Hindlimb muscle (tissue), 1 donor: Measurements from ENCODE around the gene GBP4. TPM values are rescaled to one million over a fixed set of nuclear protein-coding genes. Genes with fewer than 3 reads are reported as not detected.

Experiments
- DNase-seq: peaks from one replicate; pipeline ENCODE4 v3.0.0-alpha.2; 2013
- polyA plus RNA-seq: library from polyadenylated mRNA; unstranded; fragments of 120-200 nt; gene quantifications from one replicate; pipeline ENCODE4 v1.2.1, GENCODE V29; 2013; ENCODE audit not compliant: insufficient read length

Gene GBP4
- polyA plus RNA-seq, 1 donor = 4.4 TPM

DNA sequence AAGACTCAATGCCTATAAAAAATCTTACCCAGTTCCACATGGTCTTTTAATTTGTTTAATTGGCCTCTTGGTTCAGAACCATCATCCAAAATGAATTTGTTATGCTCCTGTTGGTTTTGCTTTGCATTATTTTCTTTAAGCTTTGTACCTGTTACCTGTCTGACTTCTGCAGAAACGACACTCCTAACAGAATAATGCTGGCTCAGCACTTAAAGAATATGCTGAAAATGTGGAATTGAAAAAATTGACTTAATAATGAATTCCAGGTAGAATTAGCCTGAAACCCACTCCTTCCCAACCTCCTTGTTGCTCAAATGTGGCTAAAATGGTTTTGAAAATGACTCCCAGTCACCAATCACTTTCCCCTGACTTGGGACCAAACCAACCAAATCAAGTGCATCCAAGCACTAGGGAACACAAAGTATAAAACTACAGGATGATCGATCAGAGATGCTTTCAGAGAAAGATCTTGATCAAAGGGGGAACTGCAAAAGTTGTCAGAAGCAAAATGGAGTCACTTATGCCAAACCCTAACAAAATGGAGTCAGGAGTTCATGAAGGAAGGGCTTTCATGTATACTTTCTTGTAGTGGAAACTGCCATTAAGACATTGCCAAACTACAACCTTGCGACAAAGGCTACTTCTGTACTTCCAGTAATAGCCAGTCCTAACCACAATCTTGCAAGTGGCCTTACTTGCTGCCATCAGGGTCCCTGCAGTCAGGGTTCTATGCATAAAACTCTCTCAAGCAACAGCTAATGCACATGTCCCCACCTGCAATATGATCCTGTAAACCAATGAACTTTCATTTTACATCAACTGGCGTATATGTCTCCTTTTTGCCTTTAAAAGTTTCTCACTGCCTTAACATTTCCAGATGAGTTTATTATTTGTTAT is 28.3 kb downstream of the GBP4 start:
- no peak for DNase-seq

DNA sequence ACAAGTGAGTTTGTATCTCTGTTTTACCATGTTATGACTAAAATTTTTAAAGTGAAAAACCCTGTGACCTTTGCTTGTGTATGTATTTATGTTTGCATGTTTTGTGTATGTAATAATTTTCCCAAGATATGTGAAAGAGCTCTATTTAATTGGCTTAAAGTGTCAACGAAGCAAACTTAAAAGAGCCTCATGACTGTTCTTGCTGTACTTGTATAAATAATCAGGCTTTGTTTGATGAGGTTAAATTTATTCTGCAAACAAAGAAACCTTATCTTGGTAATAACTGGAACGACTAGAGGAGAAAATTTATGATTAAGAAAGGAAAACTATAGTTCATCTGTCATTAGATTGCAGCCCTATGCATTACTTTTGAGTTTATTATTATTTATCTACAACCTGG is 29.6 kb downstream of the GBP4 start:
- DNase-seq = no peak

DNA sequence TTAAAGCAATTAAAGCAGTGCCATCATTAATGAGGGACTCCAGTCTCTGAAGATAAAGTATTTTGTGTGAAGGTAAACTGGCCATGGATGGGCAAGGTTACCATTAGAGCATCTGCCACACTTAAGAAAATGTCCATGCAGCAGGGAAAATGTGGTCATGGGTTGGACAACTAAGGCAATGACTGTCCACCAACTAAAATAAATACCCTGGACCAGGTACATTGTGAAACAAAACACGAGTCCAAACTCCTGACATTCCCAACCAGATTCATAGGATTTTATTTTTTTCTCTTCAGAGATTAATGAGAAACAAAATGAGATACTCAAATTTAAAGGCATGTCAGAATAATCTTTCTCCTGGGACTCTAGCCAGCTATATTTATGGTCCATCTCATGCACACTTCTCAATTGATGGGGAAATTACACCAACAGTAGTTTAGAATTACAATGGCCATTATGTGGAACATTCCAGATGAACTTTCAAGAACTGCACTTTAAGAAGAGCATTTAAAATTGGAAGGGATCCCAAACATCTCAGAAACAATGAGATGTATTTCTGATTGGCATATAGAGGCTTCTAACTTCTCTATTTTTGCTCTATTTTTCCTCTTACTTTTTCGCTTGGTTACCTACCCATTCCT is 31.0 kb downstream of the GBP4 start:
- no peak for DNase-seq

DNA sequence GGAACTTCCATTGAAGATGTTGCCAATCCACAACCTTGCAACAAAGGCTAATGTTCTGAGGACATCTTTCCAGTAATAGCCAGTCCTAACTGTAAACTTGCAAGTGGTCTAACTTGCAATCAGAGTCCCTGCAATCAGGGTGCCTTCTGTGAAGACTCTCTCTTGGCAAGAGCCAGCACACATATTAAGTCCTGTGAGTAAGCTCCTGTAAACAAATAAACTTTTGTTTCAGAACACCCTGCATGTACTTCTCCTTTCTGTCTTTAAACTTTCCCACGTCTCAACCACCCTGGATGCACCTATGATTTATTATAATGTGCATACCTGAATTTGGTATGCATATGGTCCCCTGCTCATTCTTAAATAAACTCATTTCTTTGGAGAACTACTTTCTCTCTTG is 32.0 kb downstream of the GBP4 start:
- DNase-seq = no peak

DNA sequence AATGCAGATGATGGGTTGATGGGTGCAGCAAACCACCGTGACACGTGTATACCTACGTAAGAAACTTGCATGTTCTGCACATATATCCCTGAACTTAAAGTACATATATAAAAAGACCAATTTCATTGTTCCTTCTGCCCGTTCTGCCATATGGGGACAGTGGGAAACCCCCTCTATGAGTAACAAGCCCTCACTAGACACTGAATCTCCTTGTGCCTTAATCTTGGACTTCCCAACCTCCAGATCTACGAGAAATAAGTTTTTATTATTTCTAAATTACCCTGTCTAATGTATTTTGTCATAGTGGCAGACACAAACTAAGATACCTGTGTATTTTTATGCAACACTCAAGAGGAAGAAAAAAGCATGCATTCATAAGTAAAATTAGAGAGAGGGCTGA is 32.9 kb downstream of the GBP4 start:
- no peak for DNase-seq

DNA sequence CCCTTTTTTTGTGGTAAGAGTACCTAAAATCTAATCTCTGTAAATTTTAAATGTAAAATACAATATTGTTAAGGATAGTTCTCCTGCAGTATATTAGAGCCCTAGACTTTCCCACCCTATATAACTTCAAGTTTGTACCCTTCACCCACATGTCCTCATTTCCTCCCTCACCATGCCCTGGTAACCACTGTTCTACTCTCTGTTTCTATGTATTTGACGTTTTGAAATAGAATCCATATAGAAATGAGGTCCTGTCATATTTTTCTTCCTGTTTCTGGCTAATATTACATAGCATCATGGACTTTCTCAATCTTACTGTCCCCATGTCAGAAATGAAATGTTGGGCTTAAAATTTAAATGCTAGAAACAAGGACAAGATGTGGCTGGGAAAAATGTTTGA is 47.7 kb downstream of the GBP4 start:
- DNase-seq = no peak

DNA sequence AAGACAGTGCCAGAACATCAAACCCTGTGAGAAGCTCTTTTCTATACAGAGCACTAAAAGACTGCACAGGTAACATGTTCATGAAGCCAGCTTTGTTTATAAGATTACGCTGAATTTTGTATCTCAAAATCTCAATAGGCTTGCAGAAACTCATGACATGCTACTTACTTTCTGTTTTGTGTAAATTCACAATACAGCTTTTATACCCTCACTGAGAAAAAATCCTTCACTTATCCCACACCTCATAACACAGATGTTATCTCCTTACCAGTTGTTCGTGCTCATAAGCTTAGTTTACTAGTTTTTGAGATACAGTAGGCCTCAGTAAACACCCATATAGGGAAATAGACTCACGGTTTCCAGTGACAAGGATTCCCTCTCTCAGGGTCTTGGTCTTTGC is 48.8 kb downstream of the GBP4 start:
- DNase-seq = no peak

DNA sequence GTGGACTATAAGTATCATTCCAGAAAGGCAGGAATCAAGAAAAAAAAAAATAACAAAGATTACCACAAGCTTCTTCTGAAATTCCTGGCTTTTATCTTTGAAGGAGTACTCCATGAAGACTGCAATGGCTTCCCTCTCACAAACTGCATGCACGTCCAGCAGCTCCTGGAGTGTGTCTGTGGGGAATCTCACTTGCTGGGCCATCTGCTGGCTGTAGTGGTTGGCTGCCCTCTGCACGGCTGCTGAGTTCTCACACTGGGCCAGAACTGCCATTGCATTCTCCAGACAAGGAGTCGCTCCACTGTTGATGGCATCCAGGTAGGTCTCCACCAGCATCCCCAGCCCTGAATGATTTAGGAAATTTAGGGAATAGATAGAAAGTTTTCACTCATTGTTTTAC is 49.5 kb downstream of the GBP4 start:
- no peak for DNase-seq

DNA sequence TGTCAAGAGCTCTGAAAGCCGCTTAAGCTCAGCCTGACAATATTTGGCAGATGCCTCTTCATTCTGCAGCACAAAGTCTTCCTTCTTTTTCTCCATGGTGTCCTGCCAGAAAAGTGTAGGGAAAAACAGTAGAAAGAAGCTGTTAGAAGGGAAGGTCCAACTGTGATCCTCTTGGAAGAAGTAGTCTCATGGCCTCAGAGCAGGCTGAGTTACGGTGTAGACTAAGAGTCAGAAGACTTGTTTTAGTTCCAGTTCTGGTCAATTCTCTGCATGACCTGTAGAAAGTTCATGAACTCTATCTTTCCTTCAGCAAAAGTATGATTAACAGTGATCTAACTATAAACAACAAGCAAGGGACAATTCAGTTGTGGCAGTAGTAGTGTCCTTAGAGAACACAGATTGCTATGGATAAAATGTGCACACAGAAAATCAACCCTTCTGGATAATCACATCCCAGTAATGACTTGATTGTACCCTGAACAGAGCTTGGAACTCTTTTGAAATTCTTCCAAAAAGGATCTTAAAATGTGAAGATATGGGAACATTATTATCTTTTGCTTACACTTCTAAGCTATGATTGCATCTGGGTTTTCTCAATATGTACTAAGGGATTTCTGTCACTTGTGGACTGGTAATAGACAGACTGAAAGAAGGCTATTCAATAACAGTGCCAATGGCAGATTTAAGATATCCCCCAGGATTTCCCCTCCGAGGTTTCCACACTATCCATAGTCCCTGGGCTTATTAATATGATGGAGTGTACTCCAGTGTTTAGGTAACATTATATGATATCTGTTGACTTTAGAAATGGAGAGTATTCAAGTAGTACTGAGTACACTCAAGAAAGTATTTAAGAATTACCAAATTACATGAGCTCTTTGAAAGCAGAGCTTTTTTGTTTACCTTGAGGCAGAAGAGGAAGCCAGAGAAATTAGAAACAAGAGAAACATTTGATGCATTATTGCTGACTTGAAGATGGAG is 50.8 kb downstream of the GBP4 start:
- DNase-seq = no peak

DNA sequence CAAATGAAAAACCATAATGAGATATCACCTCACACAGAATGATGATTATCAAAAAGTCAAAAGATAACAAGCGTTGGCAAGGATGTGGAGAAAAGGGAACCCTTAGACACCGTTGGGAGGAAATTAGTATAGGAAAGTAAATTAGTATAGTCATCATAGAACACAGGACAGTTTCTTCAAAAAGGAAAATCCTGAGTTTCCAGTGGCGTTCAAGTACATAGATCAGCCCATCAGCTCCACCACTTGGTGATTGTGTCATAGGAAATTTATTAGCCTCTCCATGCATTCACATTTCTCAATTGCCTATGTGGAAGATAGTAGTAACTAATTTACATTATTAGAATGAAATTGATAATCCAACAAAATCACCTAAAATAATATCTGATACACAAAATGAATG is 52.0 kb downstream of the GBP4 start:
- no peak for DNase-seq

DNA sequence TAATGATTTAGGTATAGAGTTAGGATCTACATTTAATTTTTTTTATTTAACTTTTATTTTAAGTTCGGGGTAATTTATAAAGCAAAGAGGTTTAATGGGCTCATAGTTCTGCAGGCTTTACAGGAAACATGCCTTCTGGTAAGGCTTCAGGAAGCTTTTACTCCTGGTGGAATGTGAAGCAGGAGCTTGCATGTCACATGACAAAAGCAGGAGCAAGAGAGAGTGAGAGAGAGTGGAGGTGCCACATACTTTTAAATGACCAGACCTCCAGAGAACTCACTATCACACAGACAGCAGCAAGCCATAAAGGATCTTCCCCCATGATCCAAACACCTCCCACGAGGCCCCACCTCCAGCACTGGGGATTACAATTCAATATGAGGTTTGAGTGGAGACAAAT is 55.3 kb downstream of the GBP4 start:
- DNase-seq = no peak

DNA sequence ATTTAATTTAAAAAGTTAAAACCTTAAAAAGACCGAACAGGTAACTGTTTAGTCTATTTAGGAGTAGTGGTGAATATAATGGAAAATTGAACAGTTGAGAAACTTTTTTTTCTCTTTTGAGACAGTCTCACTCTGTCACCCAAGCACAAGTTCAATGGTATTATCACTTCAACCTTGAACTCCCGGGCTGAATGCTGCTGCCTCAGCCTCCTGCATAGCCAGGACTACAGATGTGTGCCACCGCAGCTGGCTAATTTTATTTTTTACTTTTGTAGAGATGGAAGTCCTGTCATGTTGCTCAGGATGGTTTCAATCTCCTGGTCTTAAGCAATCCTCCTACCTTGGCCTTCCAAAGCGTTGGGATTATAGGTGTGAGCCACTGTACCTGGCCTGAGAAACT is 56.6 kb downstream of the GBP4 start:
- no peak for DNase-seq

DNA sequence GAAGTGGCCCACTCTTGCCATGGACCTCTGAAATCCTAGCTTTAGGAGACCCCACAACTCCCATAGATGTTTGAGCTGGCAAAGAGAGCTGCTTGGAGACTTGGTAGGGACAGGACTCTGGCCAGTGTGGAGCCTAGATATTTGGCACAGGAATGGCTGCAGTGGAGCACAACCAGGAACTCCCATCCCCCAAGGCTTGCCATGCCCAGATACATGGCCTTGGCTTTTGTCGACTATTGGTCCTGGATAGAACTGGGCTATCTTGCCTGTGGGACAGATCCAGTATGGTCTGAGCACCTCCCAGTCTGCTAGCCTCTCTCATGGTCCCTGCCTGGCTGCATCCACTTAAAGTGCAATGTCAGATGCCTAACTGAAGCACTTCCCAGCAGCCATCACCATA is 65.0 kb downstream of the GBP4 start:
- no peak for DNase-seq

Other genes starting within 250 kb of the GBP4 start
- 17.7 TPM for gene KYAT3, start 206.3 kb downstream of the GBP4 start, polyA plus RNA-seq
- 15.4 TPM for gene RBMXL1, start 206.3 kb downstream of the GBP4 start, polyA plus RNA-seq
- 3.8 TPM for gene GBP3, start 176.1 kb downstream of the GBP4 start, polyA plus RNA-seq
- 10.1 TPM for gene GBP1, start 133.7 kb downstream of the GBP4 start, polyA plus RNA-seq
- gene GBP2, start 72.8 kb downstream of the GBP4 start, polyA plus RNA-seq = 1.3 TPM
- gene GBP7, start 22.9 kb downstream of the GBP4 start, polyA plus RNA-seq = not detected
- 0.34 TPM for gene GBP5, start 73.9 kb upstream of the GBP4 start, polyA plus RNA-seq
- not detected for gene GBP6, start 165.1 kb upstream of the GBP4 start, polyA plus RNA-seq